ENCODE measurements around the gene FAM167B.

DNA sequence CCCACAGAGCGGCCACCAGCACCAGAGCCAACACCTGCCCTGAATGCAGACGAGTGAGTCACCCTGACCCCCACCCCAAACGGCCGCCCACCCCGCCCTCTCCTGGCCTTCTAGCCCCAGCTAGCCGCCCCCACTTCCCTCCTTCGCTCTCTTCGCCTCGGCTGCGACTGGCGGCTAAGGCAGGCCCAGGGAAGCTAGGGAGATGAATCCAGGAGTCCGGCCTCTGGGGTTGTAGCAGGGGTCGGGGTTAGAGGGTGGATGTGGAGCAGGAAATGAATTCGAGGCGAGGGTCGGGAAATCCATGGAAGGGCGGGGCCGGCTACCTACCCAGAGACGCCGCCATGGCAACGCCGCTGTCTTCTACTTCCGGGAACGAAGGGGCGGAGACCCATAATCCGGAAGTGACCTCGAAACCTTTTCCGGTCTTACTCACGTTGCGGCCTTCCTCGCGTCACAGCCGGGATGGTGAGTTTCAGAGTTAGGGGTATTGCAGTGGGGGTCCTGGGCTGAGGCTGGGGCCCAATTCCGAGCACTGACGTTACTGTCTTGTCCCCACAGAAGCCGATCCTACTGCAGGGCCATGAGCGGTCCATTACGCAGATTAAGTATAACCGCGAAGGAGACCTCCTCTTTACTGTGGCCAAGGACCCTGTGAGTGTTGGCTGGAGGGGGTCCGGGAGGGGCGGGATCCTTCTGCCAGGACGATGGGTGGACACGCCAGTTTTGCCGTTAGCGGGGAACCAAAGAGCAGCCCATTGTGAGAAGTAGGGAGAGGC, 24.9 kb upstream of the FAM167B start, which contains the start of the genes EIF3I and TMEM234:
- TF ChIP-seq, protein P1, sequence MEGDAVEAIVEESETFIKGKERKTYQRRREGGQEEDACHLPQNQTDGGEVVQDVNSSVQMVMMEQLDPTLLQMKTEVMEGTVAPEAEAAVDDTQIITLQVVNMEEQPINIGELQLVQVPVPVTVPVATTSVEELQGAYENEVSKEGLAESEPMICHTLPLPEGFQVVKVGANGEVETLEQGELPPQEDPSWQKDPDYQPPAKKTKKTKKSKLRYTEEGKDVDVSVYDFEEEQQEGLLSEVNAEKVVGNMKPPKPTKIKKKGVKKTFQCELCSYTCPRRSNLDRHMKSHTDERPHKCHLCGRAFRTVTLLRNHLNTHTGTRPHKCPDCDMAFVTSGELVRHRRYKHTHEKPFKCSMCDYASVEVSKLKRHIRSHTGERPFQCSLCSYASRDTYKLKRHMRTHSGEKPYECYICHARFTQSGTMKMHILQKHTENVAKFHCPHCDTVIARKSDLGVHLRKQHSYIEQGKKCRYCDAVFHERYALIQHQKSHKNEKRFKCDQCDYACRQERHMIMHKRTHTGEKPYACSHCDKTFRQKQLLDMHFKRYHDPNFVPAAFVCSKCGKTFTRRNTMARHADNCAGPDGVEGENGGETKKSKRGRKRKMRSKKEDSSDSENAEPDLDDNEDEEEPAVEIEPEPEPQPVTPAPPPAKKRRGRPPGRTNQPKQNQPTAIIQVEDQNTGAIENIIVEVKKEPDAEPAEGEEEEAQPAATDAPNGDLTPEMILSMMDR (IDR thresholded peaks at IDR 0.05): no peak
- TF ChIP-seq POLR2A (IDR thresholded peaks at IDR 0.05): peak; percentile 62 to 65
- TF ChIP-seq POLR2AphosphoS5 (IDR thresholded peaks at IDR 0.05): peak; percentile 95
- TF ChIP-seq EP300 (IDR thresholded peaks at IDR 0.05): no peak

All from gastroesophageal sphincter (tissue), 3 donors.